OCI-LY1 (cell line): ENCODE measurements around the gene SLC4A8.

Source experiments
- CTCF ChIP-seq: fragments of 200-600 bp; sonication (generic), shearing (Covaris generic); IDR thresholded peaks from 2 replicates; pipeline ENCODE4 v1.5.1; 2017; ENCODE audit warnings: mild to moderate bottlenecking, antibody characterized with exemption, low read length, moderate library complexity, mixed read lengths
- EZH2 ChIP-seq: fragments of 200-600 bp; sonication (generic), shearing (Covaris generic); IDR thresholded peaks from 2 replicates; pipeline ENCODE4 v1.8.0; 2017; ENCODE audit warnings: borderline replicate concordance, mixed run types, mild to moderate bottlenecking, antibody characterized with exemption, low read length, moderate library complexity, mixed read lengths

- no peak for TF ChIP-seq CTCF
- no peak for TF ChIP-seq EZH2
Observed at GRCh38 chr12:51377099-51377984, 47.3 kb upstream of the SLC4A8 start.
